ENCODE measurements around the gene LHX8.

LHX8 gene

GRCh38 chr1:75198163-75198562 lies 64.0 kb downstream of the LHX8 start:
- H4K91ac ChIP-seq (ENCODE audit: low read length): no peak overlapping the region
- no peak overlapping the region for H3K9ac ChIP-seq (ENCODE audit: low read length)
- no peak overlapping the region for H3K14ac ChIP-seq (ENCODE audit: low read length in 2 of 2)
- H2BK5ac ChIP-seq (ENCODE audit: low read depth, low read length, poor library complexity, severe bottlenecking): no peak overlapping the region
- peaks cover 0 to 6% of the 10 kb centered on the region in 2 experiments for H3K27me3 ChIP-seq (ENCODE audit: control insufficient read depth in 1 of 2, insufficient read depth in 1 of 2, low read length in 2 of 2)
- 74% methylated on average over 1 of the region's 1 CpG for WGBS
- no peak overlapping the region for H3K27ac ChIP-seq (ENCODE audit: low read length, poor library complexity, severe bottlenecking)
- no peaks in the 10 kb centered on the region for H3K79me1 ChIP-seq (replicated peaks; ENCODE audit: low read length, poor library complexity, severe bottlenecking)
- H3K18ac ChIP-seq (ENCODE audit: low read depth in 1 of 2, low read length in 2 of 2): no peak overlapping the region
- DNase-seq: no peak
- H2AFZ ChIP-seq (ENCODE audit: low read depth, low read length): no peak overlapping the region
- H4K8ac ChIP-seq (ENCODE audit: low read length): no peak overlapping the region
- H2BK15ac ChIP-seq (ENCODE audit: low read depth, poor library complexity, severe bottlenecking): no peak overlapping the region
- H3K4me3 ChIP-seq (ENCODE audit: insufficient read depth in 1 of 2, low read depth in 1 of 2, low read length in 2 of 2): no peak overlapping the region
- H2AK5ac ChIP-seq (ENCODE audit: low read length, severe bottlenecking): no peak overlapping the region
- H3K36me3 ChIP-seq (ENCODE audit: control insufficient read depth in 1 of 2, insufficient read depth in 2 of 2, low read depth in 1 of 2, low read length in 2 of 2): no peaks in the 10 kb centered on the region
- H3K23ac ChIP-seq (ENCODE audit: low read length in 2 of 2): no peak overlapping the region
- H3K4me1 ChIP-seq (ENCODE audit: control insufficient read depth, insufficient read depth, low read depth, low read length): no peaks in the 10 kb centered on the region
- H3K4ac ChIP-seq (ENCODE audit: low read depth in 1 of 2, low read length in 2 of 2): no peak overlapping the region
- H3K9me3 ChIP-seq (ENCODE audit: control insufficient read depth, low read length): no peaks in the 10 kb centered on the region
- H3K4me2 ChIP-seq (ENCODE audit: low read length, poor library complexity, severe bottlenecking): no peak overlapping the region
- H2BK12ac ChIP-seq (ENCODE audit: low read length in 2 of 2): no peak overlapping the region
- no peak overlapping the region for H2BK120ac ChIP-seq (ENCODE audit: low read depth, low read length)

- no peak overlapping the region for H4K91ac ChIP-seq (ENCODE audit: low read length)
- no peaks in the 10 kb centered on the region for H3K9me3 ChIP-seq (ENCODE audit: control insufficient read depth, low read length)
- no peak overlapping the region for H2BK120ac ChIP-seq (ENCODE audit: low read depth, low read length)
- no CpG with 5 or more reads among the region's 1 CpG for WGBS
- no peak overlapping the region for H2AFZ ChIP-seq (ENCODE audit: low read depth, low read length)
- no peaks in the 10 kb centered on the region for H3K4me1 ChIP-seq (ENCODE audit: control insufficient read depth, insufficient read depth, low read depth, low read length)
- no peak overlapping the region for H3K4me2 ChIP-seq (ENCODE audit: low read length, poor library complexity, severe bottlenecking)
- H3K4ac ChIP-seq (ENCODE audit: low read depth in 1 of 2, low read length in 2 of 2): no peak overlapping the region
- no peak overlapping the region for H2BK15ac ChIP-seq (ENCODE audit: low read depth, poor library complexity, severe bottlenecking)
- H3K23ac ChIP-seq (ENCODE audit: low read length in 2 of 2): no peak overlapping the region
- H3K4me3 ChIP-seq (ENCODE audit: insufficient read depth in 1 of 2, low read depth in 1 of 2, low read length in 2 of 2): no peak overlapping the region
- no peaks in the 10 kb centered on the region for H3K36me3 ChIP-seq (ENCODE audit: control insufficient read depth in 1 of 2, insufficient read depth in 2 of 2, low read depth in 1 of 2, low read length in 2 of 2)
- no peak overlapping the region for H2BK5ac ChIP-seq (ENCODE audit: low read depth, low read length, poor library complexity, severe bottlenecking)
- no peak overlapping the region for H2BK12ac ChIP-seq (ENCODE audit: low read length in 2 of 2)
- no peak overlapping the region for H3K18ac ChIP-seq (ENCODE audit: low read depth in 1 of 2, low read length in 2 of 2)
- H3K27me3 ChIP-seq (ENCODE audit: control insufficient read depth in 1 of 2, insufficient read depth in 1 of 2, low read length in 2 of 2): peaks cover 0 to 4% of the 10 kb centered on the region in 2 experiments
- no peak overlapping the region for H3K27ac ChIP-seq (ENCODE audit: low read length, poor library complexity, severe bottlenecking)
- H4K8ac ChIP-seq (ENCODE audit: low read length): no peak overlapping the region
- H2AK5ac ChIP-seq (ENCODE audit: low read length, severe bottlenecking): no peak overlapping the region
- no peak for DNase-seq
- H3K14ac ChIP-seq (ENCODE audit: low read length in 2 of 2): no peak overlapping the region
- no peak overlapping the region for H3K9ac ChIP-seq (ENCODE audit: low read length)
- no peaks in the 10 kb centered on the region for H3K79me1 ChIP-seq (replicated peaks; ENCODE audit: low read length, poor library complexity, severe bottlenecking)
Measured at GRCh38 chr1:75198761-75199160, 64.6 kb downstream of the LHX8 start.

- Histone ChIP-seq H3K27ac (ENCODE audit: low read length, poor library complexity, severe bottlenecking) (no peak overlapping the region), H2BK15ac (ENCODE audit: low read depth, poor library complexity, severe bottlenecking) (no peak overlapping the region), H3K4me2 (ENCODE audit: low read length, poor library complexity, severe bottlenecking) (no peak overlapping the region), H3K4me1 (ENCODE audit: control insufficient read depth, insufficient read depth, low read depth, low read length) (no peaks in the 10 kb centered on the region), H2BK5ac (ENCODE audit: low read depth, low read length, poor library complexity, severe bottlenecking) (no peak overlapping the region), H3K27me3 (ENCODE audit: control insufficient read depth in 1 of 2, insufficient read depth in 1 of 2, low read length in 2 of 2) (peaks cover 0 to 5% of the 10 kb centered on the region in 2 experiments), H4K8ac (ENCODE audit: low read length) (no peak overlapping the region), H4K91ac (ENCODE audit: low read length) (no peak overlapping the region), H3K14ac (ENCODE audit: low read length in 2 of 2) (no peak overlapping the region), H3K9ac (ENCODE audit: low read length) (no peak overlapping the region), H2BK12ac (ENCODE audit: low read length in 2 of 2) (no peak overlapping the region), H3K36me3 (ENCODE audit: control insufficient read depth in 1 of 2, insufficient read depth in 2 of 2, low read depth in 1 of 2, low read length in 2 of 2) (no peaks in the 10 kb centered on the region), H3K4ac (ENCODE audit: low read depth in 1 of 2, low read length in 2 of 2) (no peak overlapping the region), H2AFZ (ENCODE audit: low read depth, low read length) (no peak overlapping the region), H3K4me3 (ENCODE audit: insufficient read depth in 1 of 2, low read depth in 1 of 2, low read length in 2 of 2) (no peak overlapping the region), H3K9me3 (ENCODE audit: control insufficient read depth, low read length) (no peaks in the 10 kb centered on the region), H3K79me1 (replicated peaks; ENCODE audit: low read length, poor library complexity, severe bottlenecking) (no peaks in the 10 kb centered on the region), H2AK5ac (ENCODE audit: low read length, severe bottlenecking) (no peak overlapping the region), H3K23ac (ENCODE audit: low read length in 2 of 2) (no peak overlapping the region), H3K18ac (ENCODE audit: low read depth in 1 of 2, low read length in 2 of 2) (no peak overlapping the region), H2BK120ac (ENCODE audit: low read depth, low read length) (no peak overlapping the region)
- 98% methylated on average over 4 of the region's 4 CpGs for WGBS
- DNase-seq: no peak
Measured at GRCh38 chr1:75202751-75203150, 68.6 kb downstream of the LHX8 start.

GRCh38 chr1:75203415-75204277 lies 69.5 kb downstream of the LHX8 start:
- Histone ChIP-seq H3K23ac (ENCODE audit: low read length in 2 of 2) (no peak overlapping the region), H3K4me3 (ENCODE audit: insufficient read depth in 1 of 2, low read depth in 1 of 2, low read length in 2 of 2) (no peak overlapping the region), H3K79me1 (replicated peaks; ENCODE audit: low read length, poor library complexity, severe bottlenecking) (no peaks in the 10 kb centered on the region), H3K4me2 (ENCODE audit: low read length, poor library complexity, severe bottlenecking) (no peak overlapping the region), H3K27ac (ENCODE audit: low read length, poor library complexity, severe bottlenecking) (no peak overlapping the region), H2AFZ (ENCODE audit: low read depth, low read length) (no peak overlapping the region), H3K27me3 (ENCODE audit: control insufficient read depth in 1 of 2, insufficient read depth in 1 of 2, low read length in 2 of 2) (peaks cover 0 to 5% of the 10 kb centered on the region in 2 experiments), H2BK120ac (ENCODE audit: low read depth, low read length) (no peak overlapping the region), H3K9me3 (ENCODE audit: control insufficient read depth, low read length) (no peaks in the 10 kb centered on the region), H4K8ac (ENCODE audit: low read length) (no peak overlapping the region), H2BK5ac (ENCODE audit: low read depth, low read length, poor library complexity, severe bottlenecking) (no peak overlapping the region), H3K14ac (ENCODE audit: low read length in 2 of 2) (no peak overlapping the region), H3K4me1 (ENCODE audit: control insufficient read depth, insufficient read depth, low read depth, low read length) (no peaks in the 10 kb centered on the region), H3K4ac (ENCODE audit: low read depth in 1 of 2, low read length in 2 of 2) (no peak overlapping the region), H4K91ac (ENCODE audit: low read length) (no peak overlapping the region), H3K9ac (ENCODE audit: low read length) (no peak overlapping the region), H2AK5ac (ENCODE audit: low read length, severe bottlenecking) (no peak overlapping the region), H2BK15ac (ENCODE audit: low read depth, poor library complexity, severe bottlenecking) (no peak overlapping the region), H3K18ac (ENCODE audit: low read depth in 1 of 2, low read length in 2 of 2) (no peak overlapping the region), H3K36me3 (ENCODE audit: control insufficient read depth in 1 of 2, insufficient read depth in 2 of 2, low read depth in 1 of 2, low read length in 2 of 2) (no peaks in the 10 kb centered on the region), H2BK12ac (ENCODE audit: low read length in 2 of 2) (no peak overlapping the region)
- 49% methylated on average over 4 of the region's 8 CpGs for WGBS
- DNase-seq: peak; percentile 66
